OCI-LY1 (cell line): ENCODE data around the gene BLMH.

Experiments used
- CTCF ChIP-seq: fragments of 200-600 bp; sonication (generic), shearing (Covaris generic); IDR thresholded peaks from 2 replicates; pipeline ENCODE4 v1.5.1; 2017; ENCODE audit warnings: mild to moderate bottlenecking, antibody characterized with exemption, low read length, moderate library complexity, mixed read lengths
- EZH2 ChIP-seq: fragments of 200-600 bp; sonication (generic), shearing (Covaris generic); IDR thresholded peaks from 2 replicates; pipeline ENCODE4 v1.8.0; 2017; ENCODE audit warnings: borderline replicate concordance, mixed run types, mild to moderate bottlenecking, antibody characterized with exemption, low read length, moderate library complexity, mixed read lengths

DNA sequence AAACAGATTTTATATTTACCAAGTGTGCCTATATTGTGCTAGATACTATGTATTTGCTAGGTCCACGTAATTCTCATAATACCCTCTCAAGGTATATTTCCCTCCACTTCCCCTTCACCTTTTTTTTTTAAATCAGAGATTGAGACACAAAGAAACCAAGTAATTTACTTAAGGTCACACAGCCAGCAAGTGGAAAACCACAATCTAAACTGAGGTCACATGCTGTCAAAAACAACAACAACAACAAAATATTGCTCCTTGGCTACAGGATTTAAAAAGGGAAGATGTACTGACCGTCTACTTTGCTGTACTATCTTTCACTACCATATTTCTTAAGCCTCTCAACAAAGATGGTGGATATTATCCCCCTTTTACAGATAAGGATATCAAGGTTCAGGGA lies 15.8 kb downstream of the BLMH start:
- TF ChIP-seq CTCF (no peak), EZH2 (no peak)
